Measurements from ENCODE around the gene SNAP29. TPM values are rescaled to one million over a fixed set of nuclear protein-coding genes. Genes with fewer than 3 reads are reported as not detected.
A peak's percentile ranks its signal among the peaks of the same experiment; 100 is the strongest.

The SNAP29 gene
- total and polyA plus RNA-seq, 9 of the 15 experiments (the other 6 are each of a cell fraction or from before 2014, with no cell fraction given) = 19.5 to 250 (median 75.9) TPM

DNA sequence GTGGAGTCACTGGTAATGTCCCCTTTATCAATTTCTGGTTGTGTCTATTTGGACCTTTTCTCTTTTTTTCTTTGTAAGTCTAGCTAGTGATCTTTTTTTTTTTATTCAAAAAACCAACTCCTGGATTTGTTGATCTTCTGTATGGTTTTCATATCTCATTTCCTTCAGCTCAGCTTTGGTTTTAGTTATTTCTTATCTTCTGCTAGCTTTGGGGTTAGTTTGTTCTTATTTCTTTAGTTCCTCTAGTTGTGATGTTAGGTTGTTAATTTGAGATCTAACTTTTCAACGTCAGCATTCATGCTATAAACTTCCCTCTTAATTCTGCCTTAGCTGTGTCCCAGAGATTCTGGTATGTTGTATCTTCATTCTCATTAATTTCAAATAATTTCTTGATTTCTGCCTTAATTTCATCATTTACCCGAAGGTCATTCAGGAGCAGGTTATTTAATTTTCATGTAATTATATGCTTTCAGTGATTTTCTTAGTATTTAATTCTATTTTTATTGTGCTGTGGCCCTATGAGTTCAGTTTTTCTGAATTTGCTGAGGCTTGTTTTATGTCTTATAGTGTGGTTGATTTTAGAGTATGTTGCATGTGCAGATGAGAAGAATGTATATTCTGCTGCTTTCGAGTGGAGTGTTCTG is 29.2 kb upstream of the SNAP29 start (continued):
- no peak for TF ChIP-seq TCF7 (IDR thresholded peaks at IDR 0.05; ENCODE audit: borderline replicate concordance)
- no peak for TF ChIP-seq NFIX (CRISPR knock-in tag; IDR thresholded peaks at IDR 0.05; ENCODE audit: low read depth)
- TF ChIP-seq, protein P1, sequence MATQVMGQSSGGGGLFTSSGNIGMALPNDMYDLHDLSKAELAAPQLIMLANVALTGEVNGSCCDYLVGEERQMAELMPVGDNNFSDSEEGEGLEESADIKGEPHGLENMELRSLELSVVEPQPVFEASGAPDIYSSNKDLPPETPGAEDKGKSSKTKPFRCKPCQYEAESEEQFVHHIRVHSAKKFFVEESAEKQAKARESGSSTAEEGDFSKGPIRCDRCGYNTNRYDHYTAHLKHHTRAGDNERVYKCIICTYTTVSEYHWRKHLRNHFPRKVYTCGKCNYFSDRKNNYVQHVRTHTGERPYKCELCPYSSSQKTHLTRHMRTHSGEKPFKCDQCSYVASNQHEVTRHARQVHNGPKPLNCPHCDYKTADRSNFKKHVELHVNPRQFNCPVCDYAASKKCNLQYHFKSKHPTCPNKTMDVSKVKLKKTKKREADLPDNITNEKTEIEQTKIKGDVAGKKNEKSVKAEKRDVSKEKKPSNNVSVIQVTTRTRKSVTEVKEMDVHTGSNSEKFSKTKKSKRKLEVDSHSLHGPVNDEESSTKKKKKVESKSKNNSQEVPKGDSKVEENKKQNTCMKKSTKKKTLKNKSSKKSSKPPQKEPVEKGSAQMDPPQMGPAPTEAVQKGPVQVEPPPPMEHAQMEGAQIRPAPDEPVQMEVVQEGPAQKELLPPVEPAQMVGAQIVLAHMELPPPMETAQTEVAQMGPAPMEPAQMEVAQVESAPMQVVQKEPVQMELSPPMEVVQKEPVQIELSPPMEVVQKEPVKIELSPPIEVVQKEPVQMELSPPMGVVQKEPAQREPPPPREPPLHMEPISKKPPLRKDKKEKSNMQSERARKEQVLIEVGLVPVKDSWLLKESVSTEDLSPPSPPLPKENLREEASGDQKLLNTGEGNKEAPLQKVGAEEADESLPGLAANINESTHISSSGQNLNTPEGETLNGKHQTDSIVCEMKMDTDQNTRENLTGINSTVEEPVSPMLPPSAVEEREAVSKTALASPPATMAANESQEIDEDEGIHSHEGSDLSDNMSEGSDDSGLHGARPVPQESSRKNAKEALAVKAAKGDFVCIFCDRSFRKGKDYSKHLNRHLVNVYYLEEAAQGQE (IDR thresholded peaks at IDR 0.05; ENCODE audit: borderline replicate concordance) = no peak
- TF ChIP-seq, protein P1 (CRISPR knock-in tag; IDR thresholded peaks at IDR 0.05; ENCODE audit: low read depth) = no peak
- no peak for TF ChIP-seq NR2C2 (CRISPR knock-in tag; IDR thresholded peaks at IDR 0.05)
- no peak for TF ChIP-seq NR2C2 (tag; IDR thresholded peaks at IDR 0.05)
- no peak for TF ChIP-seq THAP12 (CRISPR knock-in tag; IDR thresholded peaks at IDR 0.05)
- TF ChIP-seq MIER1 (IDR thresholded peaks at IDR 0.05; ENCODE audit: low read depth) = no peak
- TF ChIP-seq POLR2H (tag; IDR thresholded peaks at IDR 0.05; ENCODE audit: low read depth) = peak; percentile 71
- no peak for TF ChIP-seq DDX20 (tag; IDR thresholded peaks at IDR 0.05; ENCODE audit: low read depth)
- TF ChIP-seq POU5F1 (IDR thresholded peaks at IDR 0.05; ENCODE audit: borderline replicate concordance, low read depth, low read length, partially characterized antibody) = no peak
- no peak for TF ChIP-seq PRMT5 (CRISPR knock-in tag; IDR thresholded peaks at IDR 0.05)
- no peak for TF ChIP-seq ARNT (IDR thresholded peaks at IDR 0.05)
- TF ChIP-seq ZBTB49 (CRISPR knock-in tag; IDR thresholded peaks at IDR 0.05; ENCODE audit: borderline replicate concordance) = no peak
- TF ChIP-seq POLR2G (IDR thresholded peaks at IDR 0.05; ENCODE audit: low read depth, low read length) = no peak
